Neural progenitor cell (in vitro differentiated cells): ENCODE data around the gene OR4D1. TPM values are rescaled to one million over a fixed set of nuclear protein-coding genes. Genes with fewer than 3 reads are reported as not detected.

Source experiments
- DNase-seq: peaks from one replicate; pipeline ENCODE4 v3.0.0-alpha.2; 2016; ENCODE audit warnings: low spot score
- H2AFZ ChIP-seq: fragments of 200-600 bp; sonication (generic); replicated peaks from 2 replicates; pipeline ENCODE4 v1.6.1; 2016; ENCODE audit warnings: antibody characterized with exemption
- H3F3A ChIP-seq: fragments of 200-600 bp; sonication (generic); 2 replicates; pipeline ENCODE4 v1.6.1; 2016; ENCODE audit warnings: antibody characterized with exemption, low read depth
- H3K27ac ChIP-seq: fragments of 200-600 bp; sonication (generic); 2 replicates; pipeline ENCODE4 v1.5.1; 2016; ENCODE audit warnings: mild to moderate bottlenecking
- H3K27me3 ChIP-seq: fragments of 200-600 bp; sonication (generic); 2 replicates; pipeline ENCODE4 v1.6.1; 2016; ENCODE audit warnings: mild to moderate bottlenecking, moderate library complexity
- H3K36me3 ChIP-seq: fragments of 200-600 bp; sonication (generic); 2 replicates; pipeline ENCODE4 v1.5.1; 2016
- H3K4me1 ChIP-seq: fragments of 200-600 bp; sonication (generic); 2 replicates; pipeline ENCODE4 v1.6.1; 2016; ENCODE audit warnings: mixed run types
- H3K4me2 ChIP-seq: fragments of 200-600 bp; sonication (generic); 2 replicates; pipeline ENCODE4 v1.6.1; 2016
- H3K4me3 ChIP-seq: fragments of 200-600 bp; sonication (generic); 2 replicates; pipeline ENCODE4 v1.5.1; 2016
- H3K79me2 ChIP-seq: fragments of 200-600 bp; sonication (generic); 2 replicates; pipeline ENCODE4 v1.6.1; 2016; ENCODE audit warnings: low read depth
- H3K9ac ChIP-seq: fragments of 200-600 bp; sonication (generic); 2 replicates; pipeline ENCODE4 v1.6.1; 2016
- H3K9me3 ChIP-seq: fragments of 200-600 bp; sonication (generic); 2 replicates; pipeline ENCODE4 v1.5.1; 2016; ENCODE audit warnings: low read depth
- H4K20me1 ChIP-seq: fragments of 200-600 bp; sonication (generic); 2 replicates; pipeline ENCODE4 v1.6.1; 2016; ENCODE audit warnings: low read depth
- H3K27ac Mint-ChIP-seq: 3 replicates; pipeline ENCODE4 v1.8.0; 2021; ENCODE audit warnings: mixed read lengths
- H3K27me3 Mint-ChIP-seq: 2 replicates; pipeline ENCODE4 v1.8.0; 2022; ENCODE audit warnings: low read depth, mild to moderate bottlenecking, inconsistent platforms, moderate library complexity, mixed read lengths; ENCODE audit not compliant: insufficient read depth
- H3K36me3 Mint-ChIP-seq: 3 replicates; pipeline ENCODE4 v1.8.0; 2021; ENCODE audit warnings: mixed read lengths
- H3K4me1 Mint-ChIP-seq: 3 replicates; pipeline ENCODE4 v1.8.0; 2021; ENCODE audit warnings: mixed read lengths
- H3K4me3 Mint-ChIP-seq: 3 replicates; pipeline ENCODE4 v1.8.0; 2021; ENCODE audit warnings: mild to moderate bottlenecking, moderate library complexity, mixed read lengths
- H3K9me3 Mint-ChIP-seq: 3 replicates; pipeline ENCODE4 v1.8.0; 2020; ENCODE audit warnings: mixed read lengths
- CTCF ChIP-seq: fragments of 200-600 bp; sonication (generic); IDR thresholded peaks from 2 replicates; pipeline ENCODE4 v1.5.1; 2017; ENCODE audit warnings: antibody characterized with exemption, mild to moderate bottlenecking
- EZH2 ChIP-seq: fragments of 200-600 bp; sonication (generic); IDR thresholded peaks from 2 replicates; pipeline ENCODE4 v1.6.1; 2017; ENCODE audit warnings: antibody characterized with exemption, mild to moderate bottlenecking, moderate library complexity
- EZH2phosphoT487 ChIP-seq: fragments of 200-600 bp; sonication (generic); IDR thresholded peaks from 2 replicates; pipeline ENCODE4 v1.6.1; 2017; ENCODE audit warnings: antibody characterized with exemption
- total RNA-seq: library from RNA; depleted of rRNA; stranded (reverse); fragments of >200 nt; gene quantifications from 2 replicates; pipeline ENCODE4 v1.2.3, GENCODE V29; 2015; ENCODE audit warnings: low replicate concordance

OR4D1 gene
- total RNA-seq, 1 donor from 2014 or later = 0.13 TPM

GRCh38 chr17:58187063-58187462, 38.9 kb downstream of the OR4D1 start:
- Histone ChIP-seq H3K9me3 (no peaks in the 10 kb centered on the region), H3K27ac (no peak overlapping the region), H3K79me2 (no peaks in the 10 kb centered on the region), H2AFZ (no peak overlapping the region), H3K27me3 (peaks cover 5% of the 10 kb centered on the region), H3K9ac (no peak overlapping the region), H3K4me2 (no peak overlapping the region), H3K4me1 (no peaks in the 10 kb centered on the region), H4K20me1 (no peaks in the 10 kb centered on the region), H3K36me3 (no peaks in the 10 kb centered on the region), H3K4me3 (no peak overlapping the region), H3F3A (no peaks in the 10 kb centered on the region)
- H3K27ac Mint-ChIP-seq = no peak overlapping the region
- no peaks in the 10 kb centered on the region for H3K9me3 Mint-ChIP-seq
- H3K36me3 Mint-ChIP-seq = no peaks in the 10 kb centered on the region
- no peak for DNase-seq
- H3K4me3 Mint-ChIP-seq = no peak overlapping the region
- peaks cover 7% of the 10 kb centered on the region for H3K4me1 Mint-ChIP-seq
- no peak for TF ChIP-seq EZH2phosphoT487
- TF ChIP-seq EZH2 = no peak
- TF ChIP-seq CTCF = no peak
- H3K27me3 Mint-ChIP-seq = peaks cover 12% of the 10 kb centered on the region

GRCh38 chr17:58187675-58188074, 39.5 kb downstream of the OR4D1 start:
- H3K36me3 ChIP-seq = no peaks in the 10 kb centered on the region
- no peaks in the 10 kb centered on the region for H3F3A ChIP-seq
- H3K4me3 Mint-ChIP-seq = no peak overlapping the region
- H3K9me3 ChIP-seq = no peaks in the 10 kb centered on the region
- H3K4me1 ChIP-seq = no peaks in the 10 kb centered on the region
- no peaks in the 10 kb centered on the region for H3K79me2 ChIP-seq
- no peak for DNase-seq
- no peaks in the 10 kb centered on the region for H3K9me3 Mint-ChIP-seq
- H3K4me2 ChIP-seq = no peak overlapping the region
- no peaks in the 10 kb centered on the region for H3K36me3 Mint-ChIP-seq
- H3K9ac ChIP-seq = no peak overlapping the region
- peaks cover 16% of the 10 kb centered on the region for H3K27me3 Mint-ChIP-seq
- peaks cover 7% of the 10 kb centered on the region for H3K4me1 Mint-ChIP-seq
- H2AFZ ChIP-seq = no peak overlapping the region
- H3K4me3 ChIP-seq = no peak overlapping the region
- no peaks in the 10 kb centered on the region for H4K20me1 ChIP-seq
- peaks cover 5% of the 10 kb centered on the region for H3K27me3 ChIP-seq
- TF ChIP-seq CTCF (no peak), EZH2phosphoT487 (no peak), EZH2 (no peak)
- no peak overlapping the region for H3K27ac Mint-ChIP-seq
- H3K27ac ChIP-seq = no peak overlapping the region

DNA sequence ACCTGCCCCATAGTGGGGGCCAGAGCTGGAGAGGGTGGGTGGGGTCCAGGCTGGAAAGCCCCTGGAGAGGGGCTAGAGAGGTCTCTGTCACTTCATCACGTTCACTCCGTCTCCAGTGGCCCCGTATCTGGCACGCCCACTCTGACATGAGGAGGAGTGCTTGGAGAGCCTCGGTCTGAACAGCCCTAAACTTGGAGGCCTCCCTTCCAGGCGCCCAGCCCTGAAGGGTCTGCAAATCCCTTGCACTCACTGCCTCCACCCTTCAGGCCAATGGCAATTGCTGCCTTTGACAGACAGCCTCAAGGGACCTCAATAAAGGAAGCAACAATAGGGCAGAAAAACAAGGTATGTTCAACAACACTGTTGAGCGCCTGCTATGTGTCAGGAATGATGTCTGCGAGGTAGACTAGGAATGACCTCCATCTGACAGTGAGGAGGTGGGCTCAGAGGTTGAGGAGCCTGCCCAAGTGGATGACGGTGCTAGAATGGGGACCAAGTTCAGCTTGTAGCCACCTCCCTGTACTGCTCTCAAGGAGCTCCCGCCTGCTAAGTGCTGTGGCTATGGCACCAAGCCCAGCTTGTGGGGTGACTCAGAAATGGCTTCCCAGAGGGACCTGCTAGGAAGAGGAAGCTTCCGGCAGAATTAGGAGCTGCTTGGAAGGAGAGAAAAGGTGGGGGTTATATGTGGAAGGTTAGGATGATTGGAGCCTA, 41.4 kb downstream of the OR4D1 start:
- Histone ChIP-seq H3K27ac (no peak overlapping the region), H4K20me1 (no peaks in the 10 kb centered on the region), H3K4me2 (no peak overlapping the region), H3K4me3 (no peak overlapping the region), H3F3A (no peaks in the 10 kb centered on the region), H3K4me1 (no peaks in the 10 kb centered on the region), H3K79me2 (no peaks in the 10 kb centered on the region), H3K9ac (no peak overlapping the region), H2AFZ (no peak overlapping the region), H3K27me3 (peaks cover 5% of the 10 kb centered on the region), H3K9me3 (no peaks in the 10 kb centered on the region), H3K36me3 (no peaks in the 10 kb centered on the region)
- Mint-ChIP-seq H3K27ac (no peak overlapping the region), H3K36me3 (no peaks in the 10 kb centered on the region), H3K4me3 (no peak overlapping the region), H3K9me3 (no peaks in the 10 kb centered on the region), H3K27me3 (peaks cover 18% of the 10 kb centered on the region), H3K4me1 (peaks cover 2% of the 10 kb centered on the region)
- DNase-seq = no peak
- TF ChIP-seq EZH2 (no peak), EZH2phosphoT487 (no peak), CTCF (no peak)
